Epithelial cell of proximal tubule (primary cell): ENCODE data around the gene ICA1L. TPM values are rescaled to one million over a fixed set of nuclear protein-coding genes. Genes with fewer than 3 reads are reported as not detected.

Experiments used
- DNase-seq: peaks from one replicate; pipeline ENCODE4 v3.0.0-alpha.2; 2011; ENCODE audit warnings: low read depth
- H3K4me3 ChIP-seq: 2 replicates; pipeline ENCODE4 v1.5.1; 2011; ENCODE audit warnings: low read depth, mild to moderate bottlenecking, low read length
- total RNA-seq: library from RNA; depleted of rRNA; stranded (reverse); fragments of >200 nt; gene quantifications from 2 replicates; pipeline ENCODE4 v1.2.3, GENCODE V29; 2015
- TF ChIP-seq, protein P1 (sequence below): conservative IDR thresholded peaks from 2 replicates; pipeline ENCODE4 v1.5.1; 2012; ENCODE audit warnings: low read depth, mild to moderate bottlenecking, low read length

The ICA1L gene
- total RNA-seq, 1 donor from 2014 or later = 3.3 TPM

DNA sequence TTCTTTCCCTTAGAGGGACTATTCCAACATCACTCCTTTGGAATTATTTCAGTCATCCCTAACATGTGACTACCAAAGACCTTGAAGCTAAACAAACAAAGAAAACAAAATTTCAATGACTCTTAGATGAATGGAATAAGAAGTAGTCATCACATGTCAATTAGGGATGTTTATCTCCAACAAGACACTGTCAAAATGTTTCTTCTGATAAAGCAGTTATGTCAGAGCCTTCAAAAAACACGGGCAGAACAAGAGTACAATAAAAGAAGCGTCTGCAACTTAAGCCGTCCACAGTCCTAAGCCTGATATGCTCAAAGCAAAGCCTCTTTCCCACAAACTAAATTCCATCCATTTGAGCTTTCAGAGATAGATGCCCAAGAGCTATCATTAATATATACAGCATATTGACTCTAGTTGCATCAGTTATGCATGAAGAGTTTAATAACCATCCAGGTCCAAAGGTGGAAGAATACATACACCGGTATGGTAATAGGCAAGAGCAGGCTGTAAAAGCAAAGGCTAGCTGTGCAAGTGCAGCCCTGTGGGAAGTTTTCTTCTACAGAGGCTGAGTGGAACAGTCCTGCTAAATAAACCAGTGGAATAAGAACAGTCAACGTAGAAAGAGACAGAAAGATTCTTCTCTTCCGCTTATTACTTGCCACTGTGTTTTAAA, 98.1 kb downstream of the ICA1L start:
- TF ChIP-seq, protein P1, sequence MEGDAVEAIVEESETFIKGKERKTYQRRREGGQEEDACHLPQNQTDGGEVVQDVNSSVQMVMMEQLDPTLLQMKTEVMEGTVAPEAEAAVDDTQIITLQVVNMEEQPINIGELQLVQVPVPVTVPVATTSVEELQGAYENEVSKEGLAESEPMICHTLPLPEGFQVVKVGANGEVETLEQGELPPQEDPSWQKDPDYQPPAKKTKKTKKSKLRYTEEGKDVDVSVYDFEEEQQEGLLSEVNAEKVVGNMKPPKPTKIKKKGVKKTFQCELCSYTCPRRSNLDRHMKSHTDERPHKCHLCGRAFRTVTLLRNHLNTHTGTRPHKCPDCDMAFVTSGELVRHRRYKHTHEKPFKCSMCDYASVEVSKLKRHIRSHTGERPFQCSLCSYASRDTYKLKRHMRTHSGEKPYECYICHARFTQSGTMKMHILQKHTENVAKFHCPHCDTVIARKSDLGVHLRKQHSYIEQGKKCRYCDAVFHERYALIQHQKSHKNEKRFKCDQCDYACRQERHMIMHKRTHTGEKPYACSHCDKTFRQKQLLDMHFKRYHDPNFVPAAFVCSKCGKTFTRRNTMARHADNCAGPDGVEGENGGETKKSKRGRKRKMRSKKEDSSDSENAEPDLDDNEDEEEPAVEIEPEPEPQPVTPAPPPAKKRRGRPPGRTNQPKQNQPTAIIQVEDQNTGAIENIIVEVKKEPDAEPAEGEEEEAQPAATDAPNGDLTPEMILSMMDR = no peak
- H3K4me3 ChIP-seq = no peak overlapping the region
- DNase-seq = no peak

DNA sequence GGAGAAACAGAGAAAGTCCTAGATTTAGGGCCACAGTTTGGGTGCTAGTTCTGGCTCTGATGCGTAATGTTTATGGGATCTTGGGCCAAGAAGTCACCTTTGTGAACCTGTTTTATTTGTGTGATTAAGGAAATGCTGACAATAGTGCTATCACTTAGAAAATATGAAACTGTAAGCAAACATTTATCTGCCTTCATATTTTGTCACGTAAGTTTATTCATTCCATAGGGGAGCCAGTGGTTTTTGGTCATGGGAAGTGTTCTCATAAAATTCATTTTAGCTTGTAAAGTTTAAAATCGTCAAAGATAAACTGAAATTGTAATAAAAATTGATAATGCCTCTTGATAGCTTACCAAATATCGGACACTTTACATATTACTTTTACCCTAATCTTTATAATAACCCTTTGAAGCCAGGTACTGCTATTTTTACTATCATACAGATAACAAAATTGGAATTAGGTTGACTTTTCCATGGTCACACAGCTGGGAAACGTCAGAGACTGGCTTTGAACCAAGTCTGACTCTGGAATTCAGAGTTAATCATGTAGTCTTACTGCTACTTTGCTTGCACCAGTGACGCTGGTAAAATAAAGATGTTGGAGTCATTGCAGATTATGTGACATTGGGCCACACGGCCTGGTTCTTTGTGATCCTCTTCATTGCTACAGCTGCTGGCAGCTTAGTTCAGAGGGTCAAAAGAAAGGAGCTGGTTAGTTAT, 99.7 kb downstream of the ICA1L start:
- no peak overlapping the region for H3K4me3 ChIP-seq
- TF ChIP-seq, protein P1 = no peak
- no peak for DNase-seq

DNA sequence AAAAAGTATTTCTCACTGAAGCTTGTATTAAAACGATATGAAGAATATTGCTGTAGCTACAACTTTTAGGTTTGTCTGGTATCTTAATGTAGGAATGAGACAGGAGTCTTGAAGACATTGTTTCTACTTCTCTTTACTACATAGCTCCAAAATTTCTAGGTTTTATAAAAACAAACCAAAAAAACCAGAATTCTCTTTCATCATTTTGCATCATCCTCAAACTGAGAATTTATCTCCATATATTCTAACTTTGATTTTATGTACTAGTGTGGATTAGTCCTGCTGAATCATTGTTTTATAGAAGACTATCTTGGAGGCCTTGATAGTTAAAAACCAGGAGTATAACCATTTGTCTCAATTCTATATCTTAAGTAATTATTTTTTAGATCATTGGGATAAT, 100.2 kb downstream of the ICA1L start:
- no peak for DNase-seq
- TF ChIP-seq, protein P1 = no peak
- H3K4me3 ChIP-seq = no peak overlapping the region

DNA sequence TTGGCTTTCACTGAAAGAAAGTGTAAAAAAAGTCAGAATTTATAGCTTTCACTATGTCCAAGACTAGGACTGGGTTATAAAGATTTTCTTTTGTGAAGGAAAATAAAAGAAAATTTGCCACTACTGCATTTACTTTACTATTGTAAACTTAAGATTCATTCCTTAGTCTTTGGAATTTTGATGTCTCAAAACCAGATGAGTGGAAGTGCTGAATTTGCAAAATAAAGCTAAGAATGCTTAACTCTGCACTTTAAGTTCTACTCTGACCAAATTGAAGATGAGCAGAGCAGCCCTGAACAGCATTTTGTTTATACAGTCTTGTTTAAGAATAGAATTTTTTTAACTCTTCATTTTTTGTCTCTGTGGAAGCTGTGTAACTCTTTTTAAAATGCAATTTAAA, 102.4 kb downstream of the ICA1L start:
- TF ChIP-seq, protein P1 = no peak
- H3K4me3 ChIP-seq = no peak overlapping the region
- no peak for DNase-seq

DNA sequence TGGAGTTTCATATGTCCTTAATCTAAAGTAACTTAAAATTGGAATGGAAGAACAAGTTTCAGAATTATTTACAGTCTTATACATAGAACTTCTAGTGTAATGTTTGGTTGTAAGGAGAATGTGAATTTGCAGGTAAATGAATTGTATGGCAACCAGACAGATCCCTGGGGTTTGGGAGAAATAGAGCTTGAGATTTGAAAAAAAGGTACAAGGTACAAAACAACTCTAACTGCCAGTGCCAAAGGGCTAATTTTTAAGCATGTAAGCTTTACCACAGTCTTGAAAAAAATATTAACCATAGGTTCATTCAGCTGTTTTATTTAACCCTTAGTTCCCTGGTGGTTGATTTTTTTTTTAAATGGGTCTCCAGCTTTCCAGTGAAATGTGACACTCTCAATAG, 103.3 kb downstream of the ICA1L start:
- H3K4me3 ChIP-seq = no peak overlapping the region

DNA sequence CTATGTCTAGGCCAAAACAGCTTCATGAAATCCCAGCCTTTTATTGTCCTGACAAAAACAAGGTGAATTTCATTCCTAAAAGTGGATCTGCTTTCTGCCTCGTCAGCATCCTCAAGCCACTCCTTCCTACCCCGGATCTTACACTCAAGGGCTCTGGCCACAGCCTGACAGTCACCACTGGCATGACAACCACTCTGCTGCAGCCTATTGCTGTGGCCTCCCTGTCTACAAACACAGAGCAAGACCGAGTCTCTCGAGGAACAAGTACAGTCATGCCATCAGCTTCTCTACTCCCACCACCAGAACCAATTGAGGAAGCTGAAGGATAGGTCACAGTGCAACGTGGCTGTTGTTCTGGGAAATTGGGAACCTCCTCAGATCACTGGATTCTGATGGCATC, 106.1 kb downstream of the ICA1L start:
- no peak overlapping the region for H3K4me3 ChIP-seq
- TF ChIP-seq, protein P1 = no peak
- no peak for DNase-seq

More for the DNA sequence above, 103.3 kb downstream of the ICA1L start:
- no peak for DNase-seq
- TF ChIP-seq, protein P1 = no peak
